ENCODE results near the gene UHRF2.
A peak's percentile ranks its signal among the peaks of the same experiment; 100 is the strongest.
"Not testable (repeated sequence)": the region's sequence is repeated elsewhere in the genome, so short reads cannot be mapped to it uniquely, and the experiment has no call there.

Gene UHRF2

DNA sequence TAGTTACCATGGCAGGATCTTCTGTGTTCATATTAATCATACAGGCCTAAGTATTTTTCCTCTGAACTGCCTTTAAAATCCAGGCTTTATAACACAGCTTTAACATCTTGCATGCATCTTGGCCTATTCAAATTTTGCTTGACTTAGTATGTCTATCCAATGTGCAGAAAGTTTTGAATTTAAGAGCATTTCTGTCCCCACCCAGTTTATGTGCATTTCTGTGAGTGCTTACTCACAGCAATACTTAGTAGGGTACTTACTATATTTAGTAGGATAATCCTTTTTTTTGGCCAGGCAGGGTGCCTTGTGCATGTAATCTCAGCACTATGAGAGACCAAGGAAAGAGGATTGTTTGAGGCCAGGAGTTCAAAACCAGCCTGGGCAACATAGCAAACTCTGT lies 18.0 kb downstream of the UHRF2 start:
- no peak for DNase-seq

DNA sequence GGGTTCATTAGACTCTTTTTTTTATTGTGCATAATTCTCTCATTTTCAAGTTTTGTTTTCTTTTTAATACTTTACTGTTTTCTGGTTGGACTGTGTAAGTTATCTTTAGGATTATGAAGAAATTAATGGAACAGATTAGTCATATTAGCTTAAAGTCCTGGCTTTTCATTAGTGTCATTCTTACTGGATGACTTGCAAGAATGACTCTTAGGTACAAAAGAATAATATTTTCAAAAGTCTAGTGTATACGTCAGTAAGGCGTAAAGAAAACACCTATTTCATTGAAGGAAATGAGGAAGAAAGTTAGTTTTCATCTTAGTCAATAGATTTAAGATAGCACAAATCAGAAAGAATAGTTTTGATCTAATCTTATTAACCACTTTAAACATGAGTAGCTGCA lies 20.4 kb downstream of the UHRF2 start:
- DNase-seq: no peak

DNA sequence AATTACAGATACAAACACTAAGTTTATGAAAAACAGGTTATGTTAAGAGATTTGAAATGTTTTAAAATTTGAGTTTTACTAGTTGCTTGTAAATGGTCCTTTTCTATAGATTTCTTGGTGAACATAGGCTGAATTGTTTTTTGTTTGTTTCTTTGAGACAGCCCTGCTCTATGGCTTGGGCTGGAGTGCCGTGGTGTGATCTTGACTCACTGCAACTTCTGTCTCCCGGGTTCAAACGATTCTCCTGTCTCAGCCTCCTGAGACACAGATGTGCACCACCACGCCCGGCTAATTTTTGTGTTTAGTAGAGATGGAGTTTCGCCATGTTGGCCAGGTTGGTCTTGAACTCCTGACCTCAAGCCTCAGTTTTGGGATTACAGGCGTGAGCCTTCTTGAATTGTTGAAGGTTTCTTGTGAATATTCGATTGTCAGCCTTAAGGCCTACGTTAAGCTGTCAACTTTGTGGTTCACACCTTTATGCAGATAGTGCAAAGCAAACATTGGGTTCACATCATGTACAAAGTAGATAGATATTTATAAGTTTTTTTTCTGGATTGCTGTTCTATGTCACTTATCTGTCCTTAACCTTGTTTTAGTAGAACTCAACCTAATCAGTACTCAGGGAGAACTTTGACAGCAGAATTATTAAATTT lies 26.2 kb downstream of the UHRF2 start:
- no peak for DNase-seq

DNA sequence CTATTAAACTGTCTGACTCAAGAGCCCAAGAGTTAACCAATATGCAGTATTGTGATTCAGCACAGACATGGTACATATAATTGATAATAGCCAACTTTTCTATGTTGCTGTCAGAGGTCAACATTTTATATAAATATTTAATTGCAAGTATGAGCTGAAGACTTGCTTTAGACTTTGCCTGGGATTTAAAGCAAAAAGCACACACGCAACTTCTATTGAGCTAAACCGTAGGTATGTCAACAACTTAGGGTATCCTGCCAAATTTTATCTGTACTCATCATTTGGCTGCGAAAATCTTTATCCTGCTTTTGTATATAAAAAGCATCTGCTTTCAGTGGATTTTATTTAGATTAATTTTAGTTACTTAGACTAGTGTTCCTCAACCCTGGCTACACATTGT lies 27.4 kb downstream of the UHRF2 start:
- no peak for DNase-seq

DNA sequence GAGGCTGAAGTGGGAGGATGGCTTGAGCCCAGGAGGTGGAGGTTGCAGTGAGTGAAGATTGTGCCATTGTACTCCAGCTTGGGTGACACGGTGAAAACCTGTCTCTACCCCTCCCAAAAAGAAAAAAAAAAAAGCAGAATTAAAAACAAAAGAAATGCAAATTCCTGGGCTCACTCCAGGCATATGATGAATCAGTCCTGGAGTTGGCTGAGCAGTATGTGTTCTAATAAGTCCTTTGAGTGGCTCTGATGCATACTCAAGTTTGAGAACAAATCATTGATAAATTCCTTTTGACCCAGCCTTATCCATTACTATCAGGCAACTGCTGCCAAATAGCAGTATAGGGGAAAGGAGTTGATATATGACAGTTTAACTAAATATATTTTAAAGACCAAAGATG lies 28.3 kb downstream of the UHRF2 start:
- no peak for DNase-seq

DNA sequence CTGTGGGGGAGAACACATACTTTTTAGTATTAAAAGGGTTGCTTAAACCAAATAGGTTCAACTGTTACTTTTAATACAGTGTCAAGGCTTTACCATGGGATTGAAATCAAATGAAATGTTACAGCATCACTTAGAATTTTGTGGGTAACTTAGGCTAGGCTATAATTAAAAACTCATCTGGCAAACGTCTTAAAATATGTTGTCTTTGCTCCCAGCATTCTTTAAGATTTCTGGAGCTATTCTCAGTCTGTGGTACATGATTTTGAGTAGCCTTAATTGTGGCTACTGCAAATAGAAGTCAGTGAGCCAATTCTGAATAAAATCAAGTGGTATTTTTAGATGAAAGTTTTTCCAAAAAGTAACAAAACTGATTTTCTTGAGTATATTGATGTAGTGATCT lies 30.7 kb downstream of the UHRF2 start:
- no peak for DNase-seq

DNA sequence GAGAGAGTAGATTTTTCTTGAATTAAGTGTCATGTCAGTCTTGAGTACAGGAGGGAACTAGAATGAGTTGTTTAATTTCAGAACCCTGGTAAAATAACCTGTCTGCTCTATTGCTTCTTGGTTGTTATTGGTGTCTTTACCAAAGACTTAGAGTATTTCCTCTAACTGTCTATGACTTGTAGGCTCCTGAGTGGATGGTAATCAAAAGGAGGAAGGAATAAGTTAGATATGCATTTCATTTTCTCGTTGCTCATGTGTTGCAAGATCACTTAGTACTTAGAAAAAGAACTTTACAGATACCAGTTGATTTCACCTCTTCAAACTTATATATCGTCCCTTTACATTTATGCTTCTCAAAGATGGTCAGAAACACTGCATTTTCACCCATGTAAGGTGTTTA lies 31.1 kb downstream of the UHRF2 start:
- no peak for DNase-seq

DNA sequence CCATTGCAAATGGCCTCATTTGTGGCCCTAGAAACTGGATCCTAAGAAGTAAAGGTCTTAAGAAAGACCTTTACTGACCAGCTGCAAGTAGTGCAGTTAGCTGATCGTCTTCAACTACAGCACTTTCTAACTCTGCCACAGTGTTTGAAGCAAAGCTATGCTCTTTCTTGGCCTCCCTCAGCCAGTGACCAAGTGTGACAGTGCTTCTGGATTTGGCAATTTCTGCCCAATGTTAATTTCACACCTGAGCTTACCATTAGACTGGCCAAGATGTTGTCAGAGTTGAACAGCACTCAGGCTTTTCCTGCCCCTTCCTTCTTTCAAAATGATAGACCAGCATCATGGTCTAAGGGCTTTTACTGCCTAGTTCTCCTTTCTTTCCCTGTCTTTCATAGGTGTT lies 36.1 kb downstream of the UHRF2 start:
- no peak for DNase-seq

DNA sequence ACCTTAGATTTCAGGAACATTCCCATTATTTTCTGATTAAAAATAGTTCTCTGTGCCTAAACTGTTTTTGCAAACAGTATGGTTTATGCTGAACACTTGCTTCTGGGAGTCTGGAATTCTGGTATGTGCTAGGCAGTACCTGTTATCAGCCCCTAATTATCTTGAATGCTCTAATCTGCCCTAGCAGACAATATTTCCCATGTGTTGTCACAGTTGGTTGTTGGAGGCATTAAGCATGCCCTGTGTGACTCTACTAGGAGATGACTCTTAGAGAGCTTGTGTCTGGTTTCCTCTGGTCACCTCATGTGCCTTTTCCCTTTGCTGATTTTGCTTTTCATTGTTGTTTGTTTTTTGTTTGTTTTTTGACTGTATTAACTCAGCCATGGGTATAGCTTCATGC lies 36.6 kb downstream of the UHRF2 start:
- DNase-seq: no peak

DNA sequence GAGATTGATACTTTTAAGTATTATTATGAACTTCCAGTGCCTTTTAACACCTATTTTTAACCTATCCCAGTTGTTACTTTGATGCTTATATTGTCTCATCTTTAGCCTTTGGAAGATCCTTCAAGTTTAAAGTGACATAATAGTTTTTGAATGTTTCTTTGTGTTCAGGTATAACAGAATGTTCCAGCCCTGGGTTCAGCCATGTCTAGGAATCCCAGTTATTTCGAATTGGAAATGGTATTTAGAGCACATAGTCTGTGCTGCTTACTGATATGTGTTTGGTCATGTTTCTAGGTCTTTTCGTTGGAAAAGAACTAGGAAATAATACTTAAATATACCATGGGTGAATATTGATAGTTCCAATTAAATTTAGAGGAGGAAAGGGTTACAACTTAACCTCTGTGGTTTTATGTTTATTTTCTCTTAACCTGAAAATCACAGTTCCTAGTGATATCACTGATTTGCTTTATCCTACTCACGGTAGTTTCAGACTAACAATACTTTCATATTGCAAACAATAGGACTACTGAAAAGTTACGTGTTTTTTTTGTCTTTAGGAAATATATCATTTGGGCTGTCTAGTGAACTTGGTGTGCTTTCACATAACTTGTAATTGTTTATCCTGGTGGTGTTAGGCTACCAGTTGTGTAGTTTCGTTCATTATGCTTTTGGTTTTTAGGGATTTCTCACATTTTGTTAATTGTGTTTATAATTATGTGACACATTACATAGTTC lies 37.8 kb downstream of the UHRF2 start:
- DNase-seq: no peak

DNA sequence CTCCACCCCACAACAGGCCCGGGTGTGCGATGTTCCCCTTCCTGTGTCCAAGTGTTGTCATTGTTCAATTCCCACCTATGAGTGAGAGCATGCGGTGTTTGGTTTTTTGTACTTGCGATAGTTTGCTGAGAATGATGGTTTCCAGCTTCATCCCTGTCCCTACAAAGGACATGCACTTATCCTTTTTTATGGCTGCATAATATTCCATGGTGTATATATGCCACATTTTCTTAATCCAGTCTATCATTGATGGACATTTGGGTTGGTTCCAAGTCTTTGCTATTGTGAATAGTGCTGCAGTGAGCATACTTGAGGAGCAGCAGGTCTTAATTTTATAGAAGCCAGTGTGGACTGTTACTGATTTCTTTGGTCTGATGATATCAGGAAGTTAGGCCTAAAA lies 42.3 kb downstream of the UHRF2 start:
- DNase-seq: not testable (repeated sequence)

DNA sequence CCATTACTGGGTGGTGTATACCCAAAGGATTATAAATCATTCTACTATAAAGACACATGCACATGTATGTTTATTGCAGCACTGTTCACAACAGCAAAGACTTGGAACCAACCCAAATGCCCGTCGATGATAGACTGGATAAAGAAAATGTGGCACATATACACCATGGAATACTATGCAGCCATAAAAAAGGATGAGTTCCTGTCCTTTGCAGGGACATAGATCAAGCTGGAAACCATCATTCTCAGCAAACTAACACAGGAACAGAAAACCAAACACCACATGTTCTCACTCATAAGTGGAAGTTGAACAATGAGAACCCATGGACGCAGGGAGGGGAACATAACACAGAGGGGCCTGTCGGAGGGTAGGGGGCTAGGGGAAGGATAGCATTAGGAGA lies 45.7 kb downstream of the UHRF2 start:
- not testable (repeated sequence) for DNase-seq

DNA sequence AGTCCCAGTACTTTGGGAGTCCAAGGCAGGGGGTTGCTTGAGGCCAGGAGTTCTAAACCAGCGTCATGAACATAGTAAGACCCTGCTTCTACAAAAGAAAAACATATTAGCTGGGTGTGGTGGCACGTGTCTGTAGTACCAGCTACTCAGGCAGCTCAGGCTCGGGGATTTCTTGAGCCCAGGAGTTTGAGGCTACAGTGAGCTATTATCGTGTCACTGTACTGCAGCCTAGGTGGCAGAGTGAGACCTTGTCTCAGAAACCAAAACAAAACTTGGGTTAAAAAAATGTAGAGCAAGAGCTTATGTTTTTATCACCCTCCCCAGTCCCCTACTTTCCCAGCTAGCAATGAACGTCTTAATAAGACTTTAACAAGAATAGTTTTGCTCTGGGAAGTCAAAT lies 46.7 kb downstream of the UHRF2 start:
- no peak for DNase-seq

DNA sequence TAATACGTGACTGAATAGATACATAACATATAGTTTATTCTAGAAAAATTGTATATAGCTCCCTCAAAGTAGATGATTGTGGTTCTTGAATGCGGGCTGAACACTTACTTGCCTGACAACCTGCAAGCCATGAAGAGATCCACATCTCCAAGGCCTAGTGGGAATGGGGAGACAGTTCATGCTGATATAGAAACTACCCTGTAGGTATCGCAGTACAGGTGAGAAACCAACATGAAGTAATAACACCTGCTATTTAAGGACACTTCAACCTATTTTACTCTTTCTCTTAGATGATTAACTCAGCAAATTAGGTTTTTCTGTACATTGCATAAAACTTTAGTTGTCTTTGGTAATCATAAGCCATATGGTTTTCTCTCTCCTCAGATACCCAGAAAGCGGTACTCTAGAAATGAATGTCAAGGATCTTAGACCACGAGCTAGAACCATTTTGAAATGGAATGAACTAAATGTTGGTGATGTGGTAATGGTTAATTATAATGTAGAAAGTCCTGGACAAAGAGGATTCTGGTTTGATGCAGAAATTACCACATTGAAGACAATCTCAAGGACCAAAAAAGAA lies 47.3 kb downstream of the UHRF2 start:
- DNase-seq: no peak

DNA sequence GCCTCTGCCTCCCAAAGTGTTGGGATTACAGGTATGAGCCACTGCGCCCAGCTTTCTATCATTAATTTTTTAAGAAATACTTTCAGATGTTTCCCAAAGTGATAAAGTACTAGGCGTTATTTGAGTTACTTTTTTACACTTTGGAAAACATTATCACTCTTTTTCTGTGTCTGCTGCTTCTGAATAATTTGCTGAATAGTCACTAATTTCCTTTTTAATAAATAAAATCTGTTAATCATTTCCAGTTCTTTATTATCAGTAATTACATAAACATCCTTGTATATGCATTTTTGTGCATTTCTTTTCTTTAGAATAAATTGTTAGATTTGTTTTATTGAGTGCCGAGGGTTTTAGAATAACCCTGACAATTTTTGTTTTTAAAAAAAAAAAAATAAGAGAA lies 48.6 kb downstream of the UHRF2 start:
- no peak for DNase-seq

DNA sequence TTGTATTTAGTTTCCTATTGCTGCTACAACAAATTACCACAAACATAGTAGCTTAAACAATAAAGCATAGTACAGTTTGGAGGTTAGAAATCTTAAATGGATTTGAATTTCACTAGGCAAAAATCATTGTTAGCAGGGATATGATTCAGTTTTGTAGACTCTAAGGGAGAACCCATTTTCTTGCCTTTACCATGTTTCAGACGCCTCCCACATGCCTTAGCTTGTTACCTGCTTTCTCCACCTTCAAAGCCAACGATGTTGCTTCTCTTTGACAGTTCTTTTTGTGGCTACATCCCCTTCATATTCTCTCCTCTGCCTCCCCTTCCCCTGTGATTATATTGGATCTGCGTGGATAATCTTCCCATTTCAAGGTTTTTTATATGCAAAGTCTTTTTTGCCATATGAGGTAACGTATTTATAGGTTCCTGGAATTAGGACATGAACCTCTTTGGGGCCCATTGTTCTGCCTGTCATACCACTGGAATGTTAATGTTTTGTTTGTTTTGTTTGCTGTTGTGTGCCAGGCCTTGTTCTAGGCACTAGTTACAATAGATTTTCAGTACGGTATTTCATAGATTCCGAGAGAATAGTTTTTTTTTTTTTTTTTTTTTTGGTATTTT lies 54.1 kb downstream of the UHRF2 start:
- peak; percentile 50 for DNase-seq

DNA sequence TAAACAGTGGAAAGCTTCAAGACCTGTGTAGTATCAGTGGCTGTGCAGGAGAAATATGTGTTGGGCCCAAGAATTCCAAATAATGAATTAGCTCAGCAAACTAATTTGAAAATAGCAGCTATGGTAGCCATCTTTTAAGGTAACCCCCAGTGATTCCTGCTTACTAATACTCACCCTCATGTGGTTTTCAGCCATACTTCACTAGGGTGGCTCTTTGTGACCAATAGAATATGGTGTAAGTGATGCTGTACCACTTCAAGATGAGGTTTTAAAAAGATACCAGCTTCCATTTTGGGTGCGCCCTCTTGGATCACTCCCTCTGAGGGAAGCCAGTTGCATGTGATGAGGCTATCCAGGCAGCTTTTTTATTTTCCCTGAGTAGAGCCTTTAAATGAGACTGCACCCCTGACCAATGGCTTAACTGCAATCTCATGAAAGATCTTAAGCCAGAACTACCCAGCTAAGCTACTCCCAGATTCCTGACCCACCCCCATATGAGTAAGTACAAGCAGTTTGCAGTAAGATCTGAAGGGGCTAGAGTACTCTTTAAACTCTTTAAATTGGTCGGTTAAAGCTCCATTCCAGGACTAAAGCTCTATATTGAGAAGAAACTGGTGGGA lies 58.3 kb downstream of the UHRF2 start:
- no peak for DNase-seq

DNA sequence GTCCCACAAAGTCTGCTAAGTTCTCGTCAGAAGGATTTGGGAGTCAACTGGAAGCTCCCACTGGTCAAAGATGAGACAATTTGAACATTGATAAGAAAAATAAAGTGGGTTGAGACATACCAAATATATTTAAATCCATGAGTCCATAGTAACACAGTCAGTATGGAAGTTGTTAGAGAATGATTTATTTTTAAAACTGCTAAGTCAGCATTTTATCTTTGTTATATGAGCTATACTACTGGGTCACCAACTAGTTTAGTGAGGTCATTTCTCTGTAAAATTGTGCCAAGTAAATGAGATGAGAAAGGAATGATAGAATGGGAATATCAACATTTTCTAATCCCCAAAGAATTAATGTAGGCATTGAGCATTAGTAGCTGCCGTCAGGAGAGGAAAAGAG lies 60.2 kb downstream of the UHRF2 start:
- no peak for DNase-seq

DNA sequence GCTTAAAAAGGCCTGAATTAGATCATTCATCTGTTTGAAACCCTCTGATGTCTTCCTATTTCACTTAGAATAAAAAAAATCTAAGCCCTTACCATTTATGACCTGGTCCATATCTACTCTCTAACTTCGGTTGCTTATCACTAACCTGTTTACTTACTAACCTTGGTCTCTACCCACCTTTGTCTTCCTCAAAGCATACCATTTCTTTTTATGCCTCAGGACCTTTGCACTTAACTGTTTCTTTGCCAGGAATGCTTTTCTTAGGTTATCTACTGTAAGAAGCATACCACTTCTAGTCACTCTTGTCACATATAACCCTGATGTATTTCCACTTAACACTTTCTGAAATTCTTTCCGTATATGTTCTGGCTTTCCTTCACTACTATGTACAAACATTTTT lies 67.0 kb downstream of the UHRF2 start:
- no peak for DNase-seq

DNA sequence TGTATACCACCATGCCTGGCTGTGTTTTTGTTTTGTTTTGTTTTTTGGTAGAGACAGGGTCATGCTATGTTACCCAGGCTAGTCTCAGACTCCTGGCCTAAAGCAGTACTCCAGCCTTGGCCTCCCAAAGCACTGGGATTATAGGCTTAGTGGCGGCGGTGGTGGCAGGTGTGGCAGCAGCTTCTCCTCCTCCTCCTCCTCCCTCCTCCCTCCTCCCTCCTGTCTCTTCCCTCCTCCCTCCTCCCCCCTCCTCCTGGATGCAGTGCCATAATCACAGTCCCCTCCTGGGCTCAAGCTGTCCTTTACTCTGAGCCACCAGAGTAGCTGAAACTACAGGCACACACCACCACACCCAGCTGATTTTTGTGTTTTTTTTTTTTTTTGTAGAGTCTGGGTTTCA lies 71.2 kb downstream of the UHRF2 start:
- DNase-seq: no peak

DNA sequence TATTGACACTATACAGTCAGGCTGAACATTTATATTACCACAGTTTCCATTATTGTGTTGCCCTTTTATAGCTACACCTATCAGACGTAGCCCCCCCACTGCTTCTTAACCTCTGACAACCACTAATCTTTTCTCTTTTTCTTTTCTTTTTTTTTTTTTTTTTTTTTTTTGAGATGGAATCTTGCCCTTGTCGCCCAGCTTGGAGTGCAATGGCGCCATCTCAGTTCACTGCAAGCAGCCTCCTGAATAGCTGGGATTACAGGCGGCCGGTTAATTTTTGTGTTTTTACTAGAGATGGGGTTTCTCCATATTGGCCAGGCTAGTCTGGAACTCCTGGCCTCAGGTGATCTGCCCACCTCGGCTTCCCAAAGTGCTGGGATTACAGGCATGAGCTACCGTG lies 75.4 kb downstream of the UHRF2 start:
- no peak for DNase-seq

DNA sequence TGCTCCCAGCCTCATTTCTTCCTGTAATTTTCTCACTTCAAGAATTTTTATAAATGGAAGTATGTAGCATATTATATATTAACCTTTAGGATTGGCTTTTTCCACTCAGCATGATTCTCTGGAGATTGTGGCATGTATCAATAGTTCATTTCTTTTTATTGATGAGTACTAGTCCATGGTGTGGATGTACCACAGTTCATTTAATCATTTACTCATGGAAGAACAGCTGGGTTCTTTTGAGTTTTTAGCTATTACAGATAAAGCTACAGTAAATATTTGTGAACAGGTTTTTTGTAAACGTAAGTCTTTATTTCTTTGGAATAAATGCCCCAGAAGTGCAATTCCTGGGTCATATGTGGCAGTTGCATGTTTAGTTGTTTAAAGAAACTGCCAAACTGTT lies 76.1 kb downstream of the UHRF2 start:
- no peak for DNase-seq

DNA sequence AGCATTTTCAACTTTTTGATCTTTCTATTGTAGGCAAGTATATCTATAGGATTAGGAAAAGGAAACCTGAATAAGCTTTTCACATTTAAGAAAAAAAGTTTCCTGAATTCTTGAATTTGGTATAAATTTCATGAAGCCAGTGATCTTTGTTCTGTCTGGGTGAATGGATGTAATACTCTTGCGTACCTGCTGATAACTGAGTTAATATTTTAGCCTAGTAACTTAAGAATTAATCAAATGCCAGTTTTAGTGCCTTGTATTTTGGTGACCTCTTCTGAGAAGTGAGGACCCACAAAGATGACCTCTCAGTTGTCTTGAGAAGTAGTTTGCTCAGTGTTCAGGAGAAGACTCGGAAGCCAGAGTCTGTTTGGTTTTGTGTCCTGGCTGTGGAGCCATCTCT lies 77.9 kb downstream of the UHRF2 start:
- no peak for DNase-seq

DNA sequence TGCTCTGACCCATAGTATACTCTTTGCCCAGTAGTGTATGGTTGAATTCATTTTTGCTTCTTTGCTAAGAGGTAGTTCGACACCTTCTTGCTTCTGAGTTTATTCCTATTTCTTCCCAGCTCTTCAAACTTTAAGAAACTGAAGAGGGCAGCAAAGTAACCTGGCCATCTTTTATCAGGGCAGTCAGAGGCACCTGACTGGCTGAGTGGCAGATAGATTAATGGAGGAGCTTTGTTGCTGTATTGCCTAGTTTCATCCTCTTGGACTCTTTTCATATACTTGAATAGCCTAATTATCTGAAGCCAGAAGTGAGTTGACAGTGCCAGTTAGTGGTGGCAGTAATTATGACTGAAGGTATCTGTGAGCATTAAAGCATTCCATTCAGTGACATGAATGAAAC lies 82.5 kb downstream of the UHRF2 start:
- DNase-seq: no peak

All from NCI-H1048 (cell line).